Skeletal muscle tissue (tissue), 4 donors: ENCODE results near the gene CNKSR2. TPM values are rescaled to one million over a fixed set of nuclear protein-coding genes. Genes with fewer than 3 reads are reported as not detected.
A peak's percentile ranks its signal among the peaks of the same experiment; 100 is the strongest.
"Not testable (repeated sequence)": the region's sequence is repeated elsewhere in the genome, so short reads cannot be mapped to it uniquely, and the experiment has no call there.

Experiments used
- H3K27ac ChIP-seq: one replicate; pipeline ENCODE4 v1.7.0; 2013; ENCODE audit warnings: mild to moderate bottlenecking, low read depth, low read length, inconsistent platforms
- H3K27me3 ChIP-seq, 3 donors: one replicate each; pipeline ENCODE4 v1.7.0; 2013; ENCODE audit warnings: low read length in 3 of 3; ENCODE audit not compliant: control insufficient read depth in 3 of 3, insufficient read depth in 3 of 3
- H3K36me3 ChIP-seq, 3 donors: one replicate each; pipeline ENCODE4 v1.7.0; 2013; ENCODE audit warnings: low read length in 3 of 3; ENCODE audit not compliant: control insufficient read depth in 3 of 3, insufficient read depth in 3 of 3
- H3K4me1 ChIP-seq, 3 donors: one replicate each; pipeline ENCODE4 v1.7.0; 2013; ENCODE audit warnings: low read length in 3 of 3, mild to moderate bottlenecking in 3 of 3; ENCODE audit not compliant: control insufficient read depth in 3 of 3, insufficient read depth in 3 of 3
- H3K4me3 ChIP-seq, 3 donors: one replicate each; pipeline ENCODE4 v1.7.0; 2013; ENCODE audit warnings: low read length in 3 of 3
- H3K9ac ChIP-seq, 3 donors: one replicate each; pipeline ENCODE4 v1.7.0; 2013; ENCODE audit warnings: low read length in 3 of 3, mild to moderate bottlenecking in 3 of 3, moderate library complexity in 2 of 3, low read depth in 1 of 3
- H3K9me3 ChIP-seq, 3 donors: one replicate each; pipeline ENCODE4 v1.7.0; 2013; ENCODE audit warnings: low read length in 3 of 3; ENCODE audit not compliant: control insufficient read depth in 3 of 3
- total RNA-seq: library from RNA; depleted of rRNA; stranded (reverse); fragments of >200 nt; gene quantifications from one replicate; pipeline ENCODE4 v1.2.3, GENCODE V29; 2014
- donor health status: Osteomylitis.

The CNKSR2 gene
- total RNA-seq, 1 donor from 2014 or later = 7.8 TPM

DNA sequence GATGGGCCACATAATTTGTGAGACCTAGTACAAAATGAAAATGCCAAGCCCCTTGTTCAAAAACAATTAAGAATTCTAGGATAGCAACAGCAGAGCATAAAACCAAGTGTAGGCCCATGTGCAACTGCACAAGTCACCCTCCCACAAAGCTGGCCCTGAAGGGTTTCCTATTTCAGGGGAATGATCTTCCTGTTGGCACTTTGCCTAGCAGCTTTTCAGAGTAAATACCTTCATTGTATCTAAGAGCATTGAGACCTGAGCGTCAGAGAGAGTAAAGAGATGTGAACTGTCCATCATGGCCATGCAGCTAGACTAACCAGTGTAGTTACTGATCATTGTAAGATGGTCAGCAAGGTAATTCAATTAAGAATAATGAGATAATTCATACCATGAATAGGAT lies 113.6 kb downstream of the CNKSR2 start:
- no peak overlapping the region for H3K27ac ChIP-seq
- no peaks in the 10 kb centered on the region for H3K4me1 ChIP-seq
- H3K4me3 ChIP-seq = no peak overlapping the region
- H3K27me3 ChIP-seq = no peaks in the 10 kb centered on the region
- H3K9me3 ChIP-seq = no peaks in the 10 kb centered on the region
- H3K36me3 ChIP-seq = no peaks in the 10 kb centered on the region
- no peak overlapping the region for H3K9ac ChIP-seq

DNA sequence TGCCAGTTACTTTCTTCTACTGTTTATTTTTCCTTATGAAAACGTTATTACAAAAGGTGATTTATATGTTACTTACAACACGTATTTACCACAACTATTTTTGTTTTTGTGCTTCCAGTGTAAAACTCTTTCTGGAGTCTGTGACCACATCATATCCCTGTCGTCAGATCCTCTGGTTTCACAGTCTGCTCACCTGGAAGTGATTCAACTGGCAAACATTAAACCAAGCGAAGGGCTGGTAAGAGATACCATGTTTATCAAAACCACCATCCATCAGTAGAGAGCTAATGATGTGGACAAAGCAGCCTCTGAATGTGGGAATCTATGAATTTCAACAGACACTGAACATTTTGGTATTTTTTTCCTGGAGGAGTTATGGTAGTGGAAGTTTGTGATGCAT lies 116.1 kb downstream of the CNKSR2 start:
- Histone ChIP-seq H3K4me3 (no peak overlapping the region), H3K9ac (no peak overlapping the region)

DNA sequence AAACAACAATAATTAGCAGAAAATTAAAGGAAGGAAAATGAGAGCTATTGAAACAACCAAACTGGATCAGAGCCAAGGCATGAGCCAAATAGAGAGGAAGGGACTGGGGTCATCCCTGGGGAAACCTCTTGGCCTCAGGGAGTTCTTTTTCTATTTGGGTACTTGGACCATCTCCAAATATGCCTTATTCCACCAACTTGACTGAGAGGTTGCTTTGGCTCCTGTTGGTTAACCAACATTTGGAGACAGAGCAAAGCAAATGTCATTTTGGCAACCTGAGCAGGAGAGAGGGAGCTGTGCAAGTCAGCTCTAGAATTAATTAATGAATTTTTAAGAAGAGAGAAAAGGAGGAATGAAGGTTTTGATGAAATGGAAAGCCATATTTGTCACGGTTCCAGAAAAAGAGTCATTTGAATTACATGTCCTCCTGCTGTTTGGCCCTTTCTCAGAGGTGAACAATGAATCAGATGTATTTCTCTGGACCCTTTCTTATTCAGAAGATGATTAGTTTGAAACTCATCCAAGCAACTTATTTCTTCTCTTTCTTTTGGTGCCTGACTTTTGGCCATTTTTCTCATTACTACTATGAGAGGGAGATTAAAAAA lies 119.1 kb downstream of the CNKSR2 start:
- no peaks in the 10 kb centered on the region for H3K27me3 ChIP-seq
- no peaks in the 10 kb centered on the region for H3K36me3 ChIP-seq
- H3K9ac ChIP-seq = no peak overlapping the region
- no peaks in the 10 kb centered on the region for H3K4me1 ChIP-seq
- no peak overlapping the region for H3K4me3 ChIP-seq
- H3K9me3 ChIP-seq = no peaks in the 10 kb centered on the region
- H3K27ac ChIP-seq = no peak overlapping the region

More for the DNA sequence above, 116.1 kb downstream of the CNKSR2 start:
- no peaks in the 10 kb centered on the region for H3K36me3 ChIP-seq
- H3K9me3 ChIP-seq = no peaks in the 10 kb centered on the region
- no peaks in the 10 kb centered on the region for H3K27me3 ChIP-seq
- H3K27ac ChIP-seq = no peak overlapping the region
- no peaks in the 10 kb centered on the region for H3K4me1 ChIP-seq

GRCh38 chrX:21503593-21503992 lies 129.4 kb downstream of the CNKSR2 start:
- Histone ChIP-seq H3K27me3 (no peaks in the 10 kb centered on the region), H3K27ac (no peak overlapping the region), H3K4me1 (no peaks in the 10 kb centered on the region)

DNA sequence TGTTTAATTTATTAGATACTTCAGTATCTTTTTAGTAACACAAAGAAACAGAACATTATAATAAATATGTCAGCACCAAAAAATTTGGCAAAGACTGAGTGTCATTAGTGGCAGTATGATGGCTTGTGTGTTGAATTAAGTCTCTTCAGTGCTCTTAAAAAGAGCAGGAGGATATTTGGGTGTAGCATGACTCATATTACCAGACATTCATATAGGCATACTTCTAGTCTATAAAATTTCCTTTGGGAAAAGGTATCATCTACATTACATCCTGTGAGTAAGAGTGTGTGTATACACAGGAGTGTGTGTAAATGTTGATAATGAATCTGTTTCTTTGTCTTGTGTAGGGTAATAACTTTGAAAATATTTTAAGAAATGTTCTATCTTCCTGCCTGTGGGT lies 135.7 kb downstream of the CNKSR2 start:
- Histone ChIP-seq H3K4me3 (no peak overlapping the region), H3K9ac (no peak overlapping the region), H3K9me3 (no peaks in the 10 kb centered on the region), H3K27me3 (no peaks in the 10 kb centered on the region), H3K36me3 (no peaks in the 10 kb centered on the region), H3K4me1 (no peaks in the 10 kb centered on the region), H3K27ac (no peak overlapping the region)

More at GRCh38 chrX:21503593-21503992, 129.4 kb downstream of the CNKSR2 start:
- Histone ChIP-seq H3K9ac (no peak overlapping the region), H3K4me3 (no peak overlapping the region), H3K9me3 (no peaks in the 10 kb centered on the region), H3K36me3 (no peaks in the 10 kb centered on the region)

DNA sequence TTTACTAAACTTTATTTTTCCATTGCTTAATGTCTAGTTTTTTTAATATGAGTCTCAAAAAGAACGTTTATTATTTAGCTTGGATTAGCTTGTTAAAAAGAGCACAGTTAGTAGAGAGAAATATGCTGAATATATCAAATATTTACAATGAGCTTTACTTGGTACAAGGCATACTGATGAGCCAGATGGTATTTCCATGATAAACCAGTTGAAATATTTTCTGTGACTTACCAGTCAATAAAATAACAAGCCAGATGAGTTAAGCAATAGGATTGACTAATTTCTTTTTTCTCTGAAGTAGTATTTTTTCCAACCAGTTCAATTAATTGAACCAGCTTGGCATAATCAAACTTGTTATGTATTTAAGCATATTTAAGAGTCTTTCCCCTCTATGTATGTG lies 149.8 kb downstream of the CNKSR2 start:
- no peaks in the 10 kb centered on the region for H3K27me3 ChIP-seq
- no peaks in the 10 kb centered on the region for H3K9me3 ChIP-seq
- no peak overlapping the region for H3K4me3 ChIP-seq
- H3K9ac ChIP-seq = no peak overlapping the region
- no peaks in the 10 kb centered on the region for H3K4me1 ChIP-seq
- no peak overlapping the region for H3K27ac ChIP-seq
- no peaks in the 10 kb centered on the region for H3K36me3 ChIP-seq

GRCh38 chrX:21528076-21528475 lies 153.9 kb downstream of the CNKSR2 start:
- Histone ChIP-seq H3K36me3 (no peaks in the 10 kb centered on the region), H3K27me3 (no peaks in the 10 kb centered on the region), H3K4me1 (no peaks in the 10 kb centered on the region), H3K9ac (no peak overlapping the region), H3K9me3 (no peaks in the 10 kb centered on the region), H3K27ac (no peak overlapping the region), H3K4me3 (no peak overlapping the region)

GRCh38 chrX:21529771-21530170 lies 155.6 kb downstream of the CNKSR2 start:
- Histone ChIP-seq H3K9ac (peak overlapping the region in 1 of 3 donors; percentile 35), H3K27me3 (no peaks in the 10 kb centered on the region), H3K27ac (no peak overlapping the region)

GRCh38 chrX:21544642-21545041 lies 170.4 kb downstream of the CNKSR2 start:
- not testable (repeated sequence) for H3K36me3 ChIP-seq, H3K4me1 ChIP-seq

More at GRCh38 chrX:21529771-21530170, 155.6 kb downstream of the CNKSR2 start:
- H3K9me3 ChIP-seq = no peaks in the 10 kb centered on the region
- H3K36me3 ChIP-seq = no peaks in the 10 kb centered on the region
- no peaks in the 10 kb centered on the region for H3K4me1 ChIP-seq
- no peak overlapping the region for H3K4me3 ChIP-seq

DNA sequence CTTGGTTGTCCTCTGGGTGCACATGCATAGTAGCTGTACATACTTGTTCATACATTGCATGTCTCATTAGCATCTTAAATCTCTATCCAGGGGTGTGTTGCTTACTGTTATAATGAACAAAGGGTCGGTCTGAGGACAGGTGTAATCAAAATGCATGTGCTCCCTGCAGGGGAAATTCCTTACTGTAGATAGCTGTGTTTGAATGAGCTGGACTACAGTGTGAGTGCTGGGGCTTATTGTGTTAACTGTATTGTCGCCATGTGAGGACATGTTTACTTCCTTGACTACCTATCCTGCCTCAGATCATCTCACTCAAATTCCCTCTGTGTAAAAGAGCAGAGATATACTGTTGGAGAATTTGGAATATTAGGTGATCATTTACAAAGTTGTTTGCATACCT lies 185.2 kb downstream of the CNKSR2 start:
- Histone ChIP-seq H3K4me3 (no peak overlapping the region), H3K9me3 (no peaks in the 10 kb centered on the region), H3K9ac (no peak overlapping the region), H3K27me3 (no peaks in the 10 kb centered on the region), H3K27ac (no peak overlapping the region), H3K4me1 (no peaks in the 10 kb centered on the region), H3K36me3 (no peaks in the 10 kb centered on the region)

More at GRCh38 chrX:21544642-21545041, 170.4 kb downstream of the CNKSR2 start:
- H3K27me3 ChIP-seq, H3K4me3 ChIP-seq, H3K27ac ChIP-seq, H3K9me3 ChIP-seq, H3K9ac ChIP-seq: not testable (repeated sequence)
